H9 (cell line): ENCODE results near the gene COA5. TPM values are rescaled to one million over a fixed set of nuclear protein-coding genes. Genes with fewer than 3 reads are reported as not detected.
A peak's percentile ranks its signal among the peaks of the same experiment; 100 is the strongest.

Experiments
- DNase-seq: peaks from one replicate; pipeline ENCODE4 v3.0.0-alpha.2; 2017
- H2AFZ ChIP-seq: one replicate; pipeline ENCODE4 v1.6.1; 2013; ENCODE audit warnings: mild to moderate bottlenecking, low read length, control low read depth, moderate library complexity
- H2AK5ac ChIP-seq: 2 replicates; pipeline ENCODE4 v1.6.1; 2013; ENCODE audit warnings: low read length, control low read depth, mixed read lengths; ENCODE audit not compliant: insufficient read length
- H2BK120ac ChIP-seq: one replicate; pipeline ENCODE4 v1.6.1; 2013; ENCODE audit warnings: low read depth, mild to moderate bottlenecking, low read length, control low read depth, inconsistent platforms; ENCODE audit not compliant: poor library complexity, severe bottlenecking
- H2BK12ac ChIP-seq: 2 replicates; pipeline ENCODE4 v1.6.1; 2013; ENCODE audit warnings: low read length, control low read depth, mixed read lengths, low read depth; ENCODE audit not compliant: insufficient read length
- H2BK15ac ChIP-seq: 2 replicates; pipeline ENCODE4 v1.6.1; 2013; ENCODE audit warnings: low read depth, low read length, control low read depth
- H2BK20ac ChIP-seq: one replicate; pipeline ENCODE4 v1.6.1; 2013; ENCODE audit warnings: low read depth, mild to moderate bottlenecking, low read length, control low read depth, inconsistent platforms; ENCODE audit not compliant: poor library complexity, severe bottlenecking
- H2BK5ac ChIP-seq: 2 replicates; pipeline ENCODE4 v1.6.1; 2013; ENCODE audit warnings: low read length, control low read depth, mixed read lengths; ENCODE audit not compliant: insufficient read length
- H3K14ac ChIP-seq: 2 replicates; pipeline ENCODE4 v1.6.1; 2013; ENCODE audit warnings: low read length, control low read depth; ENCODE audit not compliant: insufficient read depth
- H3K18ac ChIP-seq: 2 replicates; pipeline ENCODE4 v1.6.1; 2013; ENCODE audit warnings: low read depth, mild to moderate bottlenecking, mixed read lengths, low read length, control low read depth; ENCODE audit not compliant: insufficient read length
- H3K23ac ChIP-seq: 2 replicates; pipeline ENCODE4 v1.6.1; 2013; ENCODE audit warnings: low read length, control low read depth, mixed read lengths, low read depth; ENCODE audit not compliant: insufficient read length
- H3K23me2 ChIP-seq: 2 replicates; pipeline ENCODE4 v1.6.1; 2013; ENCODE audit warnings: low read depth, mild to moderate bottlenecking, mixed read lengths, low read length, control low read depth; ENCODE audit not compliant: insufficient read length, poor library complexity, severe bottlenecking
- H3K27ac ChIP-seq: 2 replicates; pipeline ENCODE4 v1.5.1; 2013; ENCODE audit warnings: low read length, control low read depth, mixed read lengths, low read depth; ENCODE audit not compliant: insufficient read length
- H3K27me3 ChIP-seq: 2 replicates; pipeline ENCODE4 v1.6.1; 2013; ENCODE audit warnings: low read length, control low read depth, inconsistent platforms; ENCODE audit not compliant: insufficient read depth
- H3K4ac ChIP-seq: 2 replicates; pipeline ENCODE4 v1.6.1; 2013; ENCODE audit warnings: low read depth, mild to moderate bottlenecking, control low read depth, inconsistent platforms, low read length, moderate library complexity
- H3K4me1 ChIP-seq: 2 replicates; pipeline ENCODE4 v1.6.1; 2013; ENCODE audit warnings: low read length, control low read depth, inconsistent platforms; ENCODE audit not compliant: insufficient read depth
- H3K4me2 ChIP-seq: 2 replicates; pipeline ENCODE4 v1.6.1; 2013; ENCODE audit warnings: low read length, control low read depth, mixed read lengths; ENCODE audit not compliant: insufficient read length, insufficient read depth
- H3K56ac ChIP-seq: 2 replicates; pipeline ENCODE4 v1.6.1; 2013; ENCODE audit warnings: low read depth, mild to moderate bottlenecking, mixed read lengths, low read length, control low read depth; ENCODE audit not compliant: insufficient read length
- H3K79me1 ChIP-seq: 2 replicates; pipeline ENCODE4 v1.6.1; 2013; ENCODE audit warnings: low read depth, mild to moderate bottlenecking, moderate library complexity, low read length, control low read depth, inconsistent platforms; ENCODE audit not compliant: insufficient read depth, poor library complexity, severe bottlenecking
- H3K79me2 ChIP-seq: 2 replicates; pipeline ENCODE4 v1.6.1; 2013; ENCODE audit warnings: low read length, control low read depth, inconsistent platforms; ENCODE audit not compliant: insufficient read depth
- H3K9ac ChIP-seq: 2 replicates; pipeline ENCODE4 v1.6.1; 2013; ENCODE audit warnings: low read length, control low read depth, mixed read lengths; ENCODE audit not compliant: insufficient read length; ENCODE audit errors: extremely low read depth
- H3K9me3 ChIP-seq: one replicate; pipeline ENCODE4 v1.6.1; 2013; ENCODE audit warnings: low read depth, low read length, inconsistent platforms; ENCODE audit not compliant: control insufficient read depth
- H3T11ph ChIP-seq: one replicate; pipeline ENCODE4 v1.6.1; 2013; ENCODE audit warnings: mild to moderate bottlenecking, low read length, control low read depth, inconsistent platforms
- H4K20me1 ChIP-seq: one replicate; pipeline ENCODE4 v1.6.1; 2013; ENCODE audit not compliant: control insufficient read depth, insufficient read length, insufficient read depth
- H4K5ac ChIP-seq: 2 replicates; pipeline ENCODE4 v1.6.1; 2013; ENCODE audit warnings: low read depth, mild to moderate bottlenecking, mixed read lengths, low read length, control low read depth; ENCODE audit not compliant: insufficient read length
- H4K8ac ChIP-seq: replicated peaks from 2 replicates; pipeline ENCODE4 v1.6.1; 2013; ENCODE audit warnings: low read length, control low read depth, mixed read lengths, low read depth; ENCODE audit not compliant: insufficient read length
- H4K91ac ChIP-seq: 2 replicates; pipeline ENCODE4 v1.6.1; 2013; ENCODE audit warnings: low read depth, mild to moderate bottlenecking, moderate library complexity, mixed read lengths, low read length, control low read depth; ENCODE audit not compliant: insufficient read length
- H3K27ac Mint-ChIP-seq, 3 experiments: 2 replicates in 2 of 3; 3 replicates in 1 of 3; pipeline ENCODE4 v1.8.0; 2020 to 2021; ENCODE audit warnings: mixed read lengths in 3 of 3, mild to moderate bottlenecking in 1 of 3, moderate library complexity in 1 of 3
- H3K27me3 Mint-ChIP-seq: 2 replicates; pipeline ENCODE4 v1.8.0; 2021; ENCODE audit warnings: low read depth, mild to moderate bottlenecking, moderate library complexity, mixed read lengths
- H3K36me3 Mint-ChIP-seq, 3 experiments: 2 replicates in 2 of 3; 3 replicates in 1 of 3; pipeline ENCODE4 v1.8.0; 2020 to 2021; ENCODE audit warnings: low read depth in 3 of 3, mixed read lengths in 3 of 3; ENCODE audit not compliant: insufficient read depth in 1 of 3
- H3K4me1 Mint-ChIP-seq, 2 experiments: 2 replicates each; pipeline ENCODE4 v1.8.0; 2020; ENCODE audit warnings: mixed read lengths in 2 of 2
- H3K4me3 Mint-ChIP-seq, 2 experiments: 2 replicates in 1 of 2; 3 replicates in 1 of 2; pipeline ENCODE4 v1.8.0; 2020 to 2021; ENCODE audit warnings: mild to moderate bottlenecking in 2 of 2, mixed read lengths in 2 of 2, moderate library complexity in 1 of 2
- H3K9me3 Mint-ChIP-seq, 2 experiments: 2 replicates in 1 of 2; 3 replicates in 1 of 2; pipeline ENCODE4 v1.8.0; 2020; ENCODE audit warnings: mild to moderate bottlenecking in 2 of 2, mixed read lengths in 2 of 2, moderate library complexity in 1 of 2
- WGBS: extraction: QIAGEN DNeasy Blood & Tissue Kit; methylation state at CpG from one replicate; pipeline ENCODE4 v1.1.7; 2013; ENCODE audit warnings: missing lambda C conversion rate, low lambda C conversion rate, mixed read lengths; ENCODE audit not compliant: insufficient read length; ENCODE audit errors: extremely low coverage; 5-methylcytosine and 5-hydroxymethylcytosine counted together
- total RNA-seq: library from RNA; stranded (reverse); gene quantifications from 2 replicates; pipeline ENCODE4 v1.2.1, GENCODE V29; 2021
- TF ChIP-seq, protein P1 (sequence below): fragments of 200-600 bp; sonication (generic); conservative IDR thresholded peaks from 3 replicates; pipeline ENCODE4 v1.8.0; 2021; ENCODE audit warnings: antibody characterized with exemption, mild to moderate bottlenecking

The COA5 gene
- total RNA-seq, 1 experiment from 2014 or later: 23.6 TPM

DNA sequence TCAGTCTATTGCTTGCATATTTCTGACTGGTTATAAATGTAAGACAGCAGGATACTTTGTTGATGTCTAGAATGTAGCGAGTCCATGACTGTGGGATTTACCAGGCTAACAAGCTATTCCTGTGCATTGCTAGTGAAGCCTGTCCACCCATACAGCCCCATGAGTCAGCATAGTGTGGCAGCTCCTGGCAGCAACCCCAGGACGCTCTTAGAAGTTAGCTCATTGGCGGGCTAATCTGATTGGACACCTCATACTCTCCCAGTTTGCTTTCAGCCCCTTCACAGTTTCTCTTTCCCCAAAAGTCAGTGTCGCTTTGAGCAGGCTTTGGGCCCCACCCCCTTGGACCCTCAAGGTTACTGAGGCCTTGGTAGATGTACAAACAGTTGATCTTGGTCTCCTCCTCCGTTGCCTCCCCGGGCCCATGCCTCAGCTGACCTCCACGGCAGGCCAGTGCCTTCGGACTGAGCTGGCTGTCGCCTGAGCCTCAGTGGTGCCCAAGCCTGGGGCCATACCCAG lies 48.0 kb downstream of the COA5 start:
- H3K9me3 Mint-ChIP-seq: no peaks in the 10 kb centered on the region
- Histone ChIP-seq H3K79me2 (no peaks in the 10 kb centered on the region), H2BK20ac (no peak overlapping the region), H3K4me1 (no peaks in the 10 kb centered on the region), H3K9ac (no peak overlapping the region), H3K4me2 (no peak overlapping the region), H4K5ac (no peak overlapping the region), H4K91ac (no peak overlapping the region), H3K27ac (no peak overlapping the region), H2BK120ac (no peak overlapping the region), H4K8ac (no peak overlapping the region), H3K27me3 (no peaks in the 10 kb centered on the region), H3K56ac (no peak overlapping the region), H3K23me2 (no peaks in the 10 kb centered on the region), H2AFZ (no peak overlapping the region), H3K79me1 (no peaks in the 10 kb centered on the region), H2BK5ac (no peak overlapping the region), H3K4ac (no peak overlapping the region), H2BK15ac (no peak overlapping the region), H3K14ac (no peak overlapping the region; the same call in 1 of the 2 replicates), H3K23ac (no peak overlapping the region), H3K9me3 (no peaks in the 10 kb centered on the region), H2BK12ac (no peak overlapping the region), H3T11ph (no peak overlapping the region), H2AK5ac (no peak overlapping the region), H4K20me1 (no peaks in the 10 kb centered on the region), H3K18ac (no peak overlapping the region)
- H3K27me3 Mint-ChIP-seq: no peaks in the 10 kb centered on the region
- H3K27ac Mint-ChIP-seq: peak overlapping the region in 1 of 3 experiments; percentile 52; a peak in 4 of 7 replicates
- H3K4me1 Mint-ChIP-seq: no peaks in the 10 kb centered on the region
- no peak for DNase-seq
- no CpG with 5 or more reads among the region's 9 CpGs for WGBS
- TF ChIP-seq, protein P1, sequence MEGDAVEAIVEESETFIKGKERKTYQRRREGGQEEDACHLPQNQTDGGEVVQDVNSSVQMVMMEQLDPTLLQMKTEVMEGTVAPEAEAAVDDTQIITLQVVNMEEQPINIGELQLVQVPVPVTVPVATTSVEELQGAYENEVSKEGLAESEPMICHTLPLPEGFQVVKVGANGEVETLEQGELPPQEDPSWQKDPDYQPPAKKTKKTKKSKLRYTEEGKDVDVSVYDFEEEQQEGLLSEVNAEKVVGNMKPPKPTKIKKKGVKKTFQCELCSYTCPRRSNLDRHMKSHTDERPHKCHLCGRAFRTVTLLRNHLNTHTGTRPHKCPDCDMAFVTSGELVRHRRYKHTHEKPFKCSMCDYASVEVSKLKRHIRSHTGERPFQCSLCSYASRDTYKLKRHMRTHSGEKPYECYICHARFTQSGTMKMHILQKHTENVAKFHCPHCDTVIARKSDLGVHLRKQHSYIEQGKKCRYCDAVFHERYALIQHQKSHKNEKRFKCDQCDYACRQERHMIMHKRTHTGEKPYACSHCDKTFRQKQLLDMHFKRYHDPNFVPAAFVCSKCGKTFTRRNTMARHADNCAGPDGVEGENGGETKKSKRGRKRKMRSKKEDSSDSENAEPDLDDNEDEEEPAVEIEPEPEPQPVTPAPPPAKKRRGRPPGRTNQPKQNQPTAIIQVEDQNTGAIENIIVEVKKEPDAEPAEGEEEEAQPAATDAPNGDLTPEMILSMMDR: no peak
- no peak overlapping the region for H3K4me3 Mint-ChIP-seq
- H3K36me3 Mint-ChIP-seq: peaks cover 4 to 78% (median 42%) of the 10 kb centered on the region in 3 experiments; a peak in 6 of 7 replicates
